Natural killer cell (primary cell): ENCODE measurements around the gene GRPEL2. TPM values are rescaled to one million over a fixed set of nuclear protein-coding genes. Genes with fewer than 3 reads are reported as not detected.

Experiments
- ATAC-seq, 3 donors: fragments of 150-1000 bp in 2 of 3; fragments of 200-7000 bp in 1 of 3; cut with Tn5 transposase; 1 replicate in 1 of 3; 2 replicates in 2 of 3; pipeline ENCODE4 v1.10.0; 2021; ENCODE audit warnings: mild to moderate bottlenecking in 2 of 3, moderate library complexity in 2 of 3
- DNase-seq, 2 donors: peaks; one replicate each; pipeline versions ENCODE4 v3.0.0 to v3.0.0-alpha.2; 2013 to 2021; ENCODE audit warnings: mixed read lengths in 1 of 2
- H3K27ac ChIP-seq: one replicate; pipeline ENCODE4 v1.5.1; 2013; ENCODE audit warnings: mild to moderate bottlenecking, low read length
- H3K27me3 ChIP-seq: one replicate; pipeline ENCODE4 v1.6.1; 2013; ENCODE audit warnings: low read length; ENCODE audit not compliant: control insufficient read depth, insufficient read depth
- H3K36me3 ChIP-seq: one replicate; pipeline ENCODE4 v1.6.1; 2013; ENCODE audit warnings: low read length; ENCODE audit not compliant: control insufficient read depth, insufficient read depth
- H3K4me1 ChIP-seq: one replicate; pipeline ENCODE4 v1.6.1; 2013; ENCODE audit warnings: low read length; ENCODE audit not compliant: control insufficient read depth, insufficient read depth
- H3K4me3 ChIP-seq: one replicate; pipeline ENCODE4 v1.5.1; 2013; ENCODE audit warnings: low read length
- H3K9me3 ChIP-seq: one replicate; pipeline ENCODE4 v1.6.1; 2013; ENCODE audit warnings: low read length; ENCODE audit not compliant: control insufficient read depth, insufficient read depth
- H3K27ac Mint-ChIP-seq, 2 donors: one replicate each; pipeline ENCODE4 v1.8.0; 2022; ENCODE audit warnings: mild to moderate bottlenecking in 2 of 2, mixed read lengths in 2 of 2, moderate library complexity in 1 of 2
- H3K27me3 Mint-ChIP-seq, 2 donors: one replicate each; pipeline ENCODE4 v1.8.0; 2022; ENCODE audit warnings: low read depth in 2 of 2, mixed read lengths in 2 of 2
- H3K36me3 Mint-ChIP-seq: one replicate; pipeline ENCODE4 v1.8.0; 2022; ENCODE audit warnings: mixed read lengths
- H3K4me1 Mint-ChIP-seq, 2 donors: one replicate each; pipeline ENCODE4 v1.8.0; 2022; ENCODE audit warnings: mixed read lengths in 2 of 2
- H3K4me3 Mint-ChIP-seq: one replicate; pipeline ENCODE4 v1.8.0; 2022; ENCODE audit warnings: mild to moderate bottlenecking, moderate library complexity, mixed read lengths
- H3K9me3 Mint-ChIP-seq, 2 donors: one replicate each; pipeline ENCODE4 v1.8.0; 2022; ENCODE audit warnings: mixed read lengths in 2 of 2
- CTCF ChIP-seq: fragments of 200-600 bp; IDR thresholded peaks from one replicate; pipeline ENCODE4 v1.8.0; 2022; ENCODE audit warnings: antibody characterized with exemption
- WGBS: methylation state at CpG from one replicate; pipeline ENCODE4 v1.1.7; 2013; ENCODE audit warnings: missing lambda C conversion rate; ENCODE audit not compliant: insufficient coverage; 5-methylcytosine and 5-hydroxymethylcytosine counted together
- intact Hi-C: fragments of 100-400 bp; cut with micrococcal nuclease; formaldehyde crosslinking; loops from one replicate; pipeline ENCODE4 v1.14.2; 2022
- total RNA-seq, 4 donors: library from RNA; stranded (reverse); fragments of 120-200 nt in 1 of 4; gene quantifications; one replicate each; pipeline versions ENCODE4 v1.2.3 to v1.2.4, GENCODE V29; 2013 to 2022

GRPEL2 gene
- total RNA-seq, 3 donors from 2014 or later (not counting 1 experiment from before 2014, with no cell fraction given) = 5.6 to 12.9 (median 6.8) TPM

GRCh38 chr5:149371296-149371962, 26.1 kb downstream of the GRPEL2 start:
- H3K4me3 ChIP-seq = no peak overlapping the region
- H3K36me3 ChIP-seq = no peaks in the 10 kb centered on the region
- ATAC-seq = peak; percentile 85 to 96 (median 93)
- peak; percentile 78 for TF ChIP-seq CTCF
- H3K27ac ChIP-seq = no peak overlapping the region
- H3K9me3 Mint-ChIP-seq = no peaks in the 10 kb centered on the region
- H3K36me3 Mint-ChIP-seq = no peaks in the 10 kb centered on the region
- no peak overlapping the region for H3K27ac Mint-ChIP-seq
- H3K9me3 ChIP-seq = no peaks in the 10 kb centered on the region
- no peak overlapping the region for H3K4me3 Mint-ChIP-seq
- DNase-seq = peak; percentile 53 to 86
- H3K4me1 ChIP-seq = peaks cover 2% of the 10 kb centered on the region
- no peaks in the 10 kb centered on the region for H3K27me3 ChIP-seq
- no peaks in the 10 kb centered on the region for H3K4me1 Mint-ChIP-seq
- intact Hi-C loops = loop anchor here (1.0 to 5.0 kb wide), 2 partner anchors 54 to 229 kb away; partner anchors contain the start of gene ABLIM3
- 47% methylated on average over 12 of the region's 12 CpGs for WGBS
- no peaks in the 10 kb centered on the region for H3K27me3 Mint-ChIP-seq

DNA sequence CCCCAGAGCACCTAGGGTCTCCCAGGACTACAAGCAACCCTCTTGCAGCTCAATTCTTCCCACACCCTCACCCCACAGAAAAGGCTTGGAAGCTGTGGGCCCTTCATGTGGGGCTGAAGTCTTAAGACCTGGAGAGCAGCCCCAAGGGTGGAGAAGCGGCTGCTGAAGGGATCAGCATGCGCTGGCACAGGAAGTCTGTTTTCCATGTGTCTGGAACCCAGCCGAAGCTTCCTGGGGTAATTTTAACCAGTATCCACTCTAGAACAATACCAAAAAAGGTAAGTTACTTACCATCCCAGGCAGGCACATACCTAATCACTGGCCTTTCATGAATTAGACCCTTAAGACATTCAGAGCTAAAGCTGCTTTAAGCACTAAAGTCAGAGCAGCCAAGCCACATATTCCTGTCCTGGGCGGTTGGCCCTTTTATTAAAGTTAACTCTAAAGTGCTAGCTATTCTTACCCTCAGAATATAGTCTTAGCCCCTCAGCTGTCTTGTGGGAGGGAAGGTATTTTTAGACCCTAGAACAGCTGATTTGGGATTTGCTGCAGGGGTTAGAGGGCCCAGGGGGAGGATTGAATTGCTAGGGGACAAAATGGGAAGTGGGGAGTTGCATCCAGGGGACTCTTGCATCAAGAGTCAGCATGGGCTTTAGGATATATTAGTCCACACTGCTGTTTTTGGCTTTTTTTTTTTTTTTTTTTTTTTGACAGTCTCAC, 26.9 kb downstream of the GRPEL2 start:
- no peak for DNase-seq
- Histone ChIP-seq H3K4me3 (no peak overlapping the region), H3K27me3 (no peaks in the 10 kb centered on the region), H3K27ac (no peak overlapping the region), H3K4me1 (peaks cover 2% of the 10 kb centered on the region), H3K9me3 (no peaks in the 10 kb centered on the region), H3K36me3 (no peaks in the 10 kb centered on the region)
- Mint-ChIP-seq H3K9me3 (no peaks in the 10 kb centered on the region), H3K36me3 (no peaks in the 10 kb centered on the region), H3K27ac (no peak overlapping the region), H3K4me3 (no peak overlapping the region), H3K4me1 (no peaks in the 10 kb centered on the region), H3K27me3 (no peaks in the 10 kb centered on the region)
- no peak for ATAC-seq
- no peak for TF ChIP-seq CTCF
- intact Hi-C loops = loop anchor here (5.0 kb wide), 1 partner anchor 230 kb away; the partner anchor contains the start of gene ABLIM3
- 94% methylated on average over 4 of the region's 4 CpGs for WGBS

GRCh38 chr5:149372932-149373331, 27.6 kb downstream of the GRPEL2 start:
- H3K27ac ChIP-seq = no peak overlapping the region
- Mint-ChIP-seq H3K4me3 (no peak overlapping the region), H3K4me1 (no peaks in the 10 kb centered on the region), H3K27ac (no peak overlapping the region), H3K27me3 (no peaks in the 10 kb centered on the region), H3K36me3 (no peaks in the 10 kb centered on the region), H3K9me3 (no peaks in the 10 kb centered on the region)
- H3K4me3 ChIP-seq = no peak overlapping the region
- ATAC-seq = no peak
- no peaks in the 10 kb centered on the region for H3K27me3 ChIP-seq
- H3K9me3 ChIP-seq = no peaks in the 10 kb centered on the region
- TF ChIP-seq CTCF = no peak
- WGBS = 83% methylated on average over 3 of the region's 3 CpGs
- no peak for DNase-seq
- H3K4me1 ChIP-seq = no peaks in the 10 kb centered on the region
- intact Hi-C loops = loop anchor here (5.0 kb wide), 1 partner anchor 231 kb away; the partner anchor contains the start of gene ABLIM3
- H3K36me3 ChIP-seq = no peaks in the 10 kb centered on the region
